GM18861 (cell line): ENCODE data around the gene WSB1.

Experiments used
- ATAC-seq: cut with Tn5 transposase; IDR thresholded peaks from one replicate; pipeline ENCODE4 v1.9.1; 2021; ENCODE audit not compliant: unreplicated experiment

Gene WSB1

DNA sequence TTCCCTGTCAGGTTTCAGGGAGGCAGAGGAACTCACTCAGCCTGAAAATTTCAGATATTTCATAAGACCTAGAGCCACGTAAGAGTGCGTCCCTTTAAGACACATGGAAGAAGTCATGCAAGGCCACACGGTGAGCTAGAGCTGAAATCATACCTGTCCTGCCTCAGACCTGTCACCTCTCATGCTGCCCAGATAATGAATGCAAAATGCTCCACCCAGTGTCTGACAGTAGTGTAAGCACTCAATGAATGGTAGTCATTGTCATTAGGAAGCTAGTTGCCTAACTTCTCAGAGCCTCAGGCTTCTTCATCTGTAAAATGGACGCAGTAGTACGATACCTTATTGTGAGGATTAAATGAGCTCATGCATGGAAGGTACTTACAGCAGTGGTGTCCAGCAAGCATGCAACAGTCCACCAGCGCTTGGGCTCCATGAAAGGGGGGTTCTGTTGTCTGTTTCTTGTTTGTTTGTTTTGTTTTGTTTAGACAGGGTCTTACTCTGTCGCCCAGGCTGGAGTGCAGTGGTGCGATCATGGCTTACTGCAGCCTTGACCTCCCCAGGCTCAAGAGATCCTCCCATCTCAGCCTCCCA lies 60.7 kb downstream of the WSB1 start:
- no peak for ATAC-seq

DNA sequence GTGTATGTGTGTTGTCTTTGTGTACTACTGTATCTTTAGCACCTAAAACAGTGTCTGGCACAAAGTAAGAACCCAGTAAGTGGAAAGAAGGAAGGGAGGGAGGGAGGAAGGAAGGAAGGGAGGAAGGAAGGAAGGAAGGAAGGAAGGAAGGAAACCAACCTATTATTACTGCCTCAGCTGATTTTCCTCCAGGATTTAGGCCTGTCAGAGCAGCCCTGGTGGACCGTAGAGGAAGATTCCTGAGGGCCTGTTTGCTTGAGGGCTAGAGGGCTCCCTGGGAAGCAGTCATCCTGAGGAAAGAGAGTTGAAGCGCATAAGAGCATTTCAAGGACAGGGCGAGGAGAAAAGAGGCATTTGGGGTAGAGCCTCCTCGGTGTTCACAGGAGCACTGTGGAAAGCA lies 61.5 kb downstream of the WSB1 start:
- no peak for ATAC-seq

DNA sequence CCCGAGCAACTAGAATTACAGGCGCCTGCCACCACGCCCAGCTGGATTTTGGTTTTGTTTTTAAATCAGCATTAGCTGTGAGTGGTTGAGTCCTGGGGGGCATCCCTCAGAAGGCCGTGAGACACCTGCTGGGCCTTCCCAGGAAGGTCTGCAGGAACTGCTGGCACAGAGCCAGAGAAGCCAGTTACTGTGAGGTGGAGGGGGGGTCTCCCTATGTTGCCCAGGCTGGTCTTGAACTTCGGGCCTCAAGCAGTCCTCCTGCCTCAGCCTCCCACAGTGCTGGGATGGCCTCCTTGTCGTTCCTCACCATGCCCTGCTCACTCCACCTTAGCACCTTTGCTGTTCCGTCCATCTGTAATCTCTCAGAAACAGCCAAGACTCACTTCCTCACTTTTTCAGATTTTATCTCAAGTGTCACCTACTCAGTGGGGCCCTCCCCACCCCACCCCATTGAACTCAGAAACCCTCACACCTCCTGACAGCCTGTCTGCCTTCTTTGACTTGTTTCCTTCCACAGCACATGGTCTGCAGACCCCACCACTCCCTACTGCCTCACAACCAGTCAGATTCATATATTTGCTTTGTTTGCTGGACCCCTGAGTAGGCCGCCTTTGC lies 62.3 kb downstream of the WSB1 start:
- ATAC-seq = no peak

DNA sequence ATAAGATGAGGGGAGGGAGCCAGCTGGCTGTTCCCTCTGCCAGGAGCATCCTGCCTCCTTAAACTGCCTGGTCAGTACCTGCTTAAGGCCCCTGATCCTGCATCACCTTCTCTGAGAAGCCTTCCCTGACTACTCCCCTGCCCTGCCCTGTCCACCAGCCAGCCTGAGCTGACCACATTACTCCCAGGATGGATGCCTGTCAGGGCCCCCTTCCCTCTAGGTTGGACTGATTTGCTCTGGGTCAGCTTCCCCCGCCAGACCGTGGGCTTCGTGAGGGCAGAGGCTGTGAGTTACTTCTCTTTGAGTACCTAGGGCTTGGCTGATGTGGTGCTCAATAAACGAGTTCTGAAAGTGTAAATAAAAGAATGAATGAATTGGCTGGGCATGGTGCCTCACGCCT lies 63.3 kb downstream of the WSB1 start:
- no peak for ATAC-seq

DNA sequence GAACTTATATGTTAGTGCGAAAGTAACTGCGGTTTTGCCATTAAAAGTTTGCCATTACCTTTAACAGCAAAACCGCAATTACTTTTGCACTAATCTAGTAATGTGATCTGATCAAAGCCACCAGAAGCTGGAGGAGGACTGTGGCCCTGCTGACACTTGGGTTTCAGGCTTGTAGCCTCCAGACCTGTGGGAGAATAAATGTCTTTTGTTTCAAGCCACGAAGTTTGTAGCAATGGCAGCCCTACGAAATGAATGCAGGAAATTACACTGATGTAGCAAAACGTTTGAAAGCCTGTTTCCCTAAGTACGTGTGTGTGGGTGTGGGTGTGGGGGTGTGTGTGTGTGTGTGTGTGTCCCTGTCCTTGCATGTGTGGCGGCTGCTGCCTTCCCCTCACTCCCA lies 66.6 kb downstream of the WSB1 start:
- no peak for ATAC-seq

DNA sequence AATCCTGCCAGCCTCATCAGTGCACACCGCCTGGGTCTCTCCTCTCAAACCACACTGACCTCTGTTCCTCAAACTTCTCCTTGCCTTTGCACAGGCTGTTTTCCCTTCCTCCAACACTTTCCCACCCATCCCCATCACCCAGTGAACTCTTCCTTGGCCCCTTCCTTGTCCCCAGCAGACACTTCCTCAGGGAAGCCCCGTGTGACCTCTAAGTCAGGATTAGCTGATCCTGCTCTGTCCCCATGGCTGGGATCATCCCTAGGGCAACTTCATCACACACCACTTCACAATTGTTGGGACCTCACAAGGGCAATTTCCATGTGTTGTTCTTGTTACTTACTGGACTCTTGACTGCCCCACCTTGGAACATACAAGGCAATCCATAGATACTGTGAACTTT lies 67.8 kb downstream of the WSB1 start:
- no peak for ATAC-seq

- ATAC-seq = no peak
Observed at GRCh38 chr17:27362503-27362902, 68.6 kb downstream of the WSB1 start.

GRCh38 chr17:27362909-27363308 lies 69.0 kb downstream of the WSB1 start:
- no peak for ATAC-seq

- ATAC-seq = no peak
Observed at GRCh38 chr17:27363326-27363725, 69.4 kb downstream of the WSB1 start.
